GM18499 (cell line): Measurements from ENCODE around the gene MMP17.
A peak's percentile ranks its signal among the peaks of the same experiment; 100 is the strongest.

Experiments
- ATAC-seq: cut with Tn5 transposase; IDR thresholded peaks from one replicate; pipeline ENCODE4 v1.9.1; 2021; ENCODE audit warnings: moderate number of reproducible peaks; ENCODE audit not compliant: insufficient read depth, unreplicated experiment

Gene MMP17

GRCh38 chr12:131827961-131828534 is at the start of gene MMP17:
Gene MMP17, plus strand, starts transcription at chr12:131828393. Its CDS starts 102 bp downstream, at chr12:131828495.
- no peak for ATAC-seq

- no peak for ATAC-seq
Observed at GRCh38 chr12:131779027-131779426, 49.2 kb upstream of the MMP17 start.

- no peak for ATAC-seq
Observed at GRCh38 chr12:131782061-131782460, 46.1 kb upstream of the MMP17 start.

DNA sequence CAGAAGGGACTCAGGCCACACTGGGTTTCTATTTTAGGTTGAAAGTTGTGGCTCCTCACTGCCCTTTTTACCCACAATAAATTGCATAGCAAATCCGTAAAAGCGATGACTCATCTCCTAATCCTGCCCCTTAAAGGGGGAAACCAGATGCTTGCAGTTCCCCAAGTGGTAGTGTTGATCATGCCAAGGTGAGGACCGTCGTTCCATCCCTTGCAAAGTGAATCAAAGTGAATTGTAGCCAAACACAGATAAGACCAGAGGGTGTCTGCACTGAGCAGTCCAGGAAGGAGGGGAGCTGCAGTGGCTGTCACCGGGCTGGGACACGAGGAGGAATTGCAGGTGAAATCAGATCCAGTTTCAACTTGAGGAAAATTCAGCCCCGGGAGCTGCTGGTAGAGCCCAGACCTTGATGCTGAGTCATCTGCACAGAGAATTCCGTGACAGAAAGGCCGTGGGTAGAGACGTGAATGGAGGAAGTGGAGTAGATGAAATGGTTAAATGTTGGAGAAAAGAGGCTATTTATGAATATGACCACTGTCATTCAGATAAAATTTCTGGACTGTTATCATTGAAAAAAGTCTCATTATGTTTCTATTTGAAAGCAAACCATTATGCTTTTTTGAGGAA is 44.2 kb upstream of the MMP17 start:
- peak; percentile 73 for ATAC-seq

GRCh38 chr12:131784909-131785762 is 43.1 kb upstream of the MMP17 start:
- ATAC-seq: no peak

- no peak for ATAC-seq
Observed at GRCh38 chr12:131785763-131786330, 42.3 kb upstream of the MMP17 start.

GRCh38 chr12:131786331-131786730 is 41.9 kb upstream of the MMP17 start:
- ATAC-seq: no peak

DNA sequence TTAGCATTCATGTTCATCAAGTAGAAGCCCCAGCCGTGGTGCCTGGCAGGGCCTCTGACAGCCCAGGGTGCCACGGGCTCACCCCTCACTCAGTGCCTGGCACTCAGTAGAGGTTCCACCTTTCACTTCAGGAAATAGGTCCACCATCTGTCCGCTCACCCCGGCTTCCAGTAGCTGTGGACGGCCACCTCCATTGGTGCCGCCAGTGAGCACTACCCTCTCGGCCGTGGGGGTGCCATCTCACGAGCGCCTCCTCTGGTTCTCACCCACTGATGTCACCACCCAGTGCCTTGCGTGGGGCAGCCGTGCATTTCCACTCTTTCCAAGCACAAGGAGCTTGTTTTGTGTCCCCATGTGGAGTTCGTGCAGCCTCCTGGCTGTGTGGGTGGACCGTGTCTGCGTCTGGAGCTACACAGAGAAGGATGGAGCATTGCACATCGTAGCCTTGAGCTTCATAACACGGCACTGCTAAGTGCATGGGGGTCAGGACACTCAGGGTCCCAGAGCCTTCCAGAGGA is 41.0 kb upstream of the MMP17 start:
- no peak for ATAC-seq

- ATAC-seq: no peak
Observed at GRCh38 chr12:131788070-131788469, 40.1 kb upstream of the MMP17 start.

GRCh38 chr12:131789638-131790037 is 38.6 kb upstream of the MMP17 start:
- no peak for ATAC-seq

DNA sequence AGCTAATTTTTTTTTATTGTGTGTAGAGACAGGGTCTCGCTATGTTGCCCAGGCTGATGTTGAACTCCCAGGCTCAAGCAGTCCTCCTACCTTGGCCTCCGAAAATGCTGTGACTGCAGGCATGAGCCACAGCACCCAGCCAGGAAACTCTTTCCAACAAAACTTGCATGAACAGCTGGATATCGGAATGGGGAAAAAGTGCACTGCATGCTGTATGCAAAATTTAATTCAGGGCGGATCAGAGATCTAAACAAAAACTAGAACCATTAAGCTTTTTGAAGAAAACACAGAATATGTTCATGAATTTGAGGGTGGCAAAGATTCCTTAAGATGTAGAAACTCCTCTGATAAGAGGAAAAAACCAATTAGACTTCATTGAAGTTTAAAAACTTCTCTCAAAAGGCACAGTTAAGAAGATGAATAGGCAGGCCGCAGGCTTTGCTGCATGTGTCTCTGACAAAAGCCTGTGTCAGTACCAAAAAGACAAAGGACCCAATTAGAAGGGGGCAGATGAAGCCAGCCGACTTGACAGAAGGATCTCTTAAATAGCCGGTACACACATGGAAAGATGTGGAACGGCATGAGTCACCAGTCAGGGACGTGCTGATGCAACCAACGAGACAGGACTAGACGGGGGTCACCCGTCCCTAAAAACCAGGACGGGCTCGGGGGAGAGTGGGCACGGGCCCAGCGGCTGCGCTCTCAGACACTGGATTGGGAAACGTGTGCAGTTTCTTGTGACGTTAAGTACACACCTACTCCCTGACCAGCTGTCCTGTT is 34.8 kb upstream of the MMP17 start:
- no peak for ATAC-seq

DNA sequence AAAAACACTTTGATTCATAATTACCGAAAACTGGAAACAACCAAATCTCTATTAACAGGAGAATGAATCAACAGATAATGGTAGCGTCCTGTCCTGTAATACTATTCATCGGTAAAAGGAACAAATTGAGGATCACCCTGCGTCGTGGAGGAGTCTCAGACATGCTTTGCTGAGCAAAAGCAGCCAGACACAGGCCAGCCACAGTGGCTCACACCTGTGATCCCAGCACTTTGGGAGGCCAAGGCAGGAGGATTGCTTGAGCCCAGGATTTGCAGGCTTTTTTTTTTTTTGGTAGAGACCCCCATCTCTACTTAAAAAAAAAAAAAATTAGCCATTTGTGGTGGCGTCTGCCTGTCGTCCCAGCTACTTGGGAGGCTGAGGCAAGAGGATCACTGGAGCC is 34.1 kb upstream of the MMP17 start:
- no peak for ATAC-seq

- ATAC-seq: no peak
Observed at GRCh38 chr12:131794573-131794972, 33.6 kb upstream of the MMP17 start.

DNA sequence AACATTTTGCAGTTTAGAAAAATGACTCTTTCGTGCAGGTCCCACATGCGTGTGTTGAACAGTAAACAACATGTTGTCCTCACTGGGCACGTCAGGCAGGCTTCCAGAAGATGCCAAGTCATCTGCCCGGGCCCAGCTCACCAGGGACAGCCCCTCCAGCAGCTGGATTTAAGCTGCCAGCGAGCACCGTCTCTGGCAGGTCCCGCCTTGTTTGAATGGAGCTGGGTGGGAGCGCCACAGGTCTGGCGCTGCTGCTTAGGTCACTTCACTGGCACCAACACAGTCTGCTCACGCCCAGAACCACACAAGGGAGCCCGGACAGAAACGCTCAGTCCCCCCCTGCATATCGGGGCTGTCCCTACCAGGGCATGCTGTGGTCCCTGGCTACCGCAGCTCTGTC is 33.1 kb upstream of the MMP17 start:
- no peak for ATAC-seq

GRCh38 chr12:131795690-131796410 is 32.3 kb upstream of the MMP17 start:
- no peak for ATAC-seq

- no peak for ATAC-seq
Observed at GRCh38 chr12:131796411-131796736, 31.8 kb upstream of the MMP17 start.

- no peak for ATAC-seq
Observed at GRCh38 chr12:131796754-131797587, 31.2 kb upstream of the MMP17 start.

DNA sequence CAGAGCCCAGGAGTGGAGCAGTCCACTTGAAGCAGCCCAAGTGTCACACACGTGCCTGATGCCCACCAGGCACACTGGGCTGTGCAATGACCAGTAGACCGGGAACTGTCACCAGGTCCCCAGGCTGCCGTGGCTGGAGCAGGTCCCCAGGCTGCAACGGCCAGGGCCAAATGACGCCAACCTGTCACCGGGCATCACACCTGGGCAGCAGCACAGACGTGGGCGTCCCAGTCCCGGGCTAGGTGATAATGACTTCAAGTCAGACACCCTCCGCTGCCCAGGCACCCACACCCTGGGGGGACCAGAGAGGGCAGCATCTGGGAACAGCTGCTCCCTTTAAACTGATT is 30.6 kb upstream of the MMP17 start:
- ATAC-seq: no peak

GRCh38 chr12:131799195-131799594 is 29.0 kb upstream of the MMP17 start:
- no peak for ATAC-seq
